DOHH2 (cell line): ENCODE results near the gene EFCAB12.

Source experiments
- H3F3A ChIP-seq: fragments of 200-600 bp; sonication (generic), shearing (Covaris generic); 2 replicates; pipeline ENCODE4 v1.6.0; 2016; ENCODE audit warnings: antibody characterized with exemption, mild to moderate bottlenecking; ENCODE audit not compliant: control insufficient read depth, insufficient read depth
- H3K27ac ChIP-seq: fragments of 200-600 bp; sonication (generic); 2 replicates; pipeline ENCODE4 v1.5.1; 2014; ENCODE audit warnings: low read depth, mild to moderate bottlenecking, low read length, moderate library complexity
- H3K27me3 ChIP-seq: fragments of 200-600 bp; sonication (generic); 2 replicates; pipeline ENCODE4 v1.6.1; 2014; ENCODE audit warnings: mild to moderate bottlenecking, low read length, mixed read lengths; ENCODE audit not compliant: control insufficient read depth
- H3K36me3 ChIP-seq: fragments of 200-600 bp; sonication (generic); 2 replicates; pipeline ENCODE4 v1.6.1; 2014; ENCODE audit warnings: mild to moderate bottlenecking, low read length, moderate library complexity, mixed read lengths; ENCODE audit not compliant: control insufficient read depth
- H3K4me1 ChIP-seq: fragments of 200-600 bp; sonication (generic); 2 replicates; pipeline ENCODE4 v1.6.1; 2014; ENCODE audit warnings: mild to moderate bottlenecking, low read length, mixed read lengths; ENCODE audit not compliant: control insufficient read depth
- H3K4me2 ChIP-seq: fragments of 200-600 bp; sonication (generic); 2 replicates; pipeline ENCODE4 v1.6.0; 2014; ENCODE audit warnings: mild to moderate bottlenecking, low read length, moderate library complexity
- H3K4me3 ChIP-seq: fragments of 200-600 bp; sonication (generic); 2 replicates; pipeline ENCODE4 v1.5.1; 2014; ENCODE audit warnings: mild to moderate bottlenecking, low read length, mixed read lengths
- H3K79me2 ChIP-seq: fragments of 200-600 bp; sonication (generic); 2 replicates; pipeline ENCODE4 v1.6.1; 2014; ENCODE audit warnings: mild to moderate bottlenecking, low read length, mixed read lengths; ENCODE audit not compliant: control insufficient read depth
- H3K9me2 ChIP-seq: fragments of 200-600 bp; sonication (generic); replicated peaks from 2 replicates; pipeline ENCODE4 v1.6.1; 2014; ENCODE audit warnings: mild to moderate bottlenecking, low read length, mixed read lengths; ENCODE audit not compliant: control insufficient read depth
- H3K9me3 ChIP-seq: fragments of 200-600 bp; sonication (generic); 2 replicates; pipeline ENCODE4 v1.6.1; 2014; ENCODE audit warnings: antibody characterized with exemption, low read length, mixed read lengths; ENCODE audit not compliant: control insufficient read depth, insufficient read depth
- H4K20me1 ChIP-seq: fragments of 200-600 bp; sonication (generic); 2 replicates; pipeline ENCODE4 v1.6.0; 2014; ENCODE audit warnings: low read depth, mild to moderate bottlenecking, antibody characterized with exemption, low read length, moderate library complexity; ENCODE audit not compliant: control insufficient read depth, insufficient read depth
- CTCF ChIP-seq: fragments of 200-600 bp; sonication (generic); IDR thresholded peaks from one replicate; pipeline ENCODE4 v1.5.1; 2014; ENCODE audit warnings: antibody characterized with exemption, mild to moderate bottlenecking, low read depth, low read length; ENCODE audit not compliant: poor library complexity, severe bottlenecking
- EZH2phosphoT487 ChIP-seq: fragments of 200-600 bp; sonication (generic); IDR thresholded peaks from 2 replicates; pipeline ENCODE4 v1.6.1; 2017; ENCODE audit warnings: borderline replicate concordance, mild to moderate bottlenecking, antibody characterized with exemption, low read length, moderate library complexity, mixed read lengths

Gene EFCAB12

GRCh38 chr3:129470861-129471260, 42.4 kb upstream of the EFCAB12 start:
- no peaks in the 10 kb centered on the region for H3K36me3 ChIP-seq
- peaks cover 19% of the 10 kb centered on the region for H3K4me1 ChIP-seq
- H3K27me3 ChIP-seq, result no peaks in the 10 kb centered on the region
- TF ChIP-seq EZH2phosphoT487 (no peak), CTCF (no peak)
- no peak overlapping the region for H3K27ac ChIP-seq
- no peak overlapping the region for H3K4me2 ChIP-seq
- no peak overlapping the region for H3K4me3 ChIP-seq
- H3K9me2 ChIP-seq, result no peaks in the 10 kb centered on the region
- H4K20me1 ChIP-seq, result no peaks in the 10 kb centered on the region
- H3F3A ChIP-seq, result no peaks in the 10 kb centered on the region
- no peaks in the 10 kb centered on the region for H3K79me2 ChIP-seq
- no peaks in the 10 kb centered on the region for H3K9me3 ChIP-seq

- Histone ChIP-seq H3K9me3 (no peaks in the 10 kb centered on the region), H3K36me3 (no peaks in the 10 kb centered on the region), H3K27ac (no peak overlapping the region), H3K4me2 (no peak overlapping the region), H3K9me2 (no peaks in the 10 kb centered on the region), H3K79me2 (no peaks in the 10 kb centered on the region), H3F3A (no peaks in the 10 kb centered on the region), H3K4me3 (no peak overlapping the region), H4K20me1 (no peaks in the 10 kb centered on the region), H3K27me3 (no peaks in the 10 kb centered on the region), H3K4me1 (peaks cover 6% of the 10 kb centered on the region; the same call in 1 of the 2 replicates)
- TF ChIP-seq EZH2phosphoT487, result no peak
- TF ChIP-seq CTCF, result no peak
Observed at GRCh38 chr3:129469026-129469425, 40.6 kb upstream of the EFCAB12 start.

- H3K4me3 ChIP-seq, result no peak overlapping the region
- H3K4me1 ChIP-seq, result peaks cover 6% of the 10 kb centered on the region; the same call in 1 of the 2 replicates
- no peaks in the 10 kb centered on the region for H3F3A ChIP-seq
- H3K27me3 ChIP-seq, result no peaks in the 10 kb centered on the region
- no peak overlapping the region for H3K27ac ChIP-seq
- TF ChIP-seq EZH2phosphoT487 (no peak), CTCF (no peak)
- no peaks in the 10 kb centered on the region for H3K9me3 ChIP-seq
- no peaks in the 10 kb centered on the region for H3K79me2 ChIP-seq
- H4K20me1 ChIP-seq, result no peaks in the 10 kb centered on the region
- no peak overlapping the region for H3K4me2 ChIP-seq
- no peaks in the 10 kb centered on the region for H3K36me3 ChIP-seq
- no peaks in the 10 kb centered on the region for H3K9me2 ChIP-seq
Observed at GRCh38 chr3:129467932-129468331, 39.5 kb upstream of the EFCAB12 start.

GRCh38 chr3:129463716-129464115, 35.3 kb upstream of the EFCAB12 start:
- H3K9me2 ChIP-seq, result no peaks in the 10 kb centered on the region
- TF ChIP-seq EZH2phosphoT487 (no peak), CTCF (no peak)
- H3K4me1 ChIP-seq, result peaks cover under 1% of the 10 kb centered on the region; the same call in 1 of the 2 replicates
- no peak overlapping the region for H3K4me2 ChIP-seq
- no peaks in the 10 kb centered on the region for H3K9me3 ChIP-seq
- no peak overlapping the region for H3K27ac ChIP-seq
- H3K36me3 ChIP-seq, result no peaks in the 10 kb centered on the region
- H3F3A ChIP-seq, result no peaks in the 10 kb centered on the region
- no peaks in the 10 kb centered on the region for H3K27me3 ChIP-seq
- H4K20me1 ChIP-seq, result no peaks in the 10 kb centered on the region
- H3K4me3 ChIP-seq, result no peak overlapping the region
- no peaks in the 10 kb centered on the region for H3K79me2 ChIP-seq
